HG02763 (cell line): ENCODE data around the gene UHRF1.
"Not testable (repeated sequence)": the region's sequence is repeated elsewhere in the genome, so short reads cannot be mapped to it uniquely, and the experiment has no call there.

Experiments used
- ATAC-seq: cut with Tn5 transposase; IDR thresholded peaks from one replicate; pipeline ENCODE4 v1.9.1; 2021; ENCODE audit warnings: mild to moderate bottlenecking, moderate library complexity; ENCODE audit not compliant: unreplicated experiment

UHRF1 gene

GRCh38 chr19:4897146-4897545 is 12.2 kb upstream of the UHRF1 start:
- ATAC-seq = no peak

GRCh38 chr19:4900879-4901278 is 8.4 kb upstream of the UHRF1 start:
- ATAC-seq = not testable (repeated sequence)

GRCh38 chr19:4902796-4903195 is 6.5 kb upstream of the UHRF1 start, which contains the start of gene ARRDC5:
TSS of gene ARRDC5 (minus strand) at chr19:4902896. CDS start at chr19:4902825, 71 bp downstream.
- ATAC-seq = no peak

- ATAC-seq = no peak
Measured at GRCh38 chr19:4904481-4904880, 4.8 kb upstream of the UHRF1 start.

GRCh38 chr19:4906963-4907362 is 2.3 kb upstream of the UHRF1 start:
- ATAC-seq = no peak

GRCh38 chr19:4908360-4908759 is 941 bp upstream of the UHRF1 start:
- ATAC-seq = no peak

- no peak for ATAC-seq
Measured at GRCh38 chr19:4908781-4909155, 533 bp upstream of the UHRF1 start.

- peak; percentile 72 for ATAC-seq
Measured at GRCh38 chr19:4909897-4910593, 744 bp downstream of the UHRF1 start.

- no peak for ATAC-seq
Measured at GRCh38 chr19:4910594-4911281, 1.4 kb downstream of the UHRF1 start.

- no peak for ATAC-seq
Measured at GRCh38 chr19:4911314-4911713, 2.0 kb downstream of the UHRF1 start.

- no peak for ATAC-seq
Measured at GRCh38 chr19:4911786-4912672, 2.7 kb downstream of the UHRF1 start.

GRCh38 chr19:4913996-4914735 is 4.9 kb downstream of the UHRF1 start:
- ATAC-seq = no peak

- ATAC-seq = no peak
Measured at GRCh38 chr19:4914736-4915501, 5.6 kb downstream of the UHRF1 start.

- no peak for ATAC-seq
Measured at GRCh38 chr19:4916292-4917082, 7.2 kb downstream of the UHRF1 start.

- ATAC-seq = no peak
Measured at GRCh38 chr19:4922530-4923275, 13.4 kb downstream of the UHRF1 start.

GRCh38 chr19:4923276-4923747 is 14.0 kb downstream of the UHRF1 start:
- ATAC-seq = no peak

GRCh38 chr19:4929186-4929585 is 19.9 kb downstream of the UHRF1 start:
- ATAC-seq = no peak

- ATAC-seq = no peak
Measured at GRCh38 chr19:4930664-4931063, 21.4 kb downstream of the UHRF1 start.
